Midbrain (tissue), 1 donor: ENCODE measurements around the gene NAPSA.
"Not testable (repeated sequence)": the region's sequence is repeated elsewhere in the genome, so short reads cannot be mapped to it uniquely, and the experiment has no call there.

Experiments
- DNase-seq: peaks from one replicate; lab custom pipeline; 2025; lab: John Stamatoyannopoulos, UW

NAPSA gene

DNA sequence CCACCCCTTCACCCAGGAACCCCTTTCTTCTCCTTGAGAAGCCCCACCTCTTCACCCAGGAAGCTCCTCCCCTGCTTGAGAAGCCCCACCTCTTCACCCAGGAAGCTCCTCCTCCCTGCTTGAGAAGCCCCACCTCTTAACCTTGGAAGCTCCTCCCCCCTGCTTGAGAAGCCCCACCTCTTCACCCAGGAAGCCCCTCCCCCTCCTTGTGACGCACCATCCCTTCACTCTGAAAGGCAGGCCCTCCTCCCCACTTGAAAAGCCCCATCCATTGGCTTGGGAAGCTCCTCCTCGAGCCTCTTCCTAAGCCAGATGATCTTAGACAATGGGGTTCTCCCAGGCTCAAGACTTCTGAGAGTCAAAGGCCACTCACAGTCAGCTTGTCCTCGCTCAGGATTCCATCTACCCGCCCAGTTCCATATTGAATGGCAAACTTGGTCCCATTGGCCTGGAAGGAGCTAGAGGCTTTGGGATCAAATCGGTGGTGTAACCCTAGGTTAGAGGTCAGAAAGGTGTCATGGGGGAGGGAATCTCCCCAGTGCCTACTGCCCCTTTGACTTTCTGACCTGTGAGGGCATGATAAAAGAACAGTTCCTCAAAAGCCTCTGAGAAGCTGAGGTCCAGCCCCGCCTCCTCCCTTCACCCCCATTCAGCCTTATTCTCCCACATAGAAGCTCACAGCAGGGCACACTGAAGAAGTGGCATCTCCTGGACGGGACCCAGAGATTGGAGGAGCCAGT lies 4.0 kb downstream of the NAPSA start:
- no peak for DNase-seq

DNA sequence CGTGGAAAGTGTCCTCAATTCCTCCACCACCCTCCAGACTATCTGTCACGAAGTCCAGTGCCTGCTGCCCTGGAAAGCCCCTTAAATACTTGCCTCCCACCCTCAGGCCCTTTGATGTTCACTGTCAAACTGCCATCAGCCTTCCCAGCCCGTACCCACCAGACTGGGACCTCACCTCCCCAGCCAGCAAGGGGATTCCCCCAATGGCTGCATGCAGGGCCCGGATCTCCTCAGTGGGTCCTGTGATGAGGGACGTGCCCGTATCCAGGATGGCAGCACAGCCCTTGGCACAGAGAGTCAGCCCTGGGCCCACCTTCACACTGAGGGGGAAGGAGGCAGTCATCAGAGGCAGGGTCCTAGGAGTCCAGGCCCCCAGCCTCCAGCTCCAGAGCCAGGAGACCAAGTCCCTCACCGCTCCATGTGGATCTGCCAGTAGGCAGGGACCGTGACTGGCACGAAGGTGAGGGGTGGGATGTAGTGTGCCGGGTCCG lies 6.1 kb downstream of the NAPSA start:
- DNase-seq: no peak

DNA sequence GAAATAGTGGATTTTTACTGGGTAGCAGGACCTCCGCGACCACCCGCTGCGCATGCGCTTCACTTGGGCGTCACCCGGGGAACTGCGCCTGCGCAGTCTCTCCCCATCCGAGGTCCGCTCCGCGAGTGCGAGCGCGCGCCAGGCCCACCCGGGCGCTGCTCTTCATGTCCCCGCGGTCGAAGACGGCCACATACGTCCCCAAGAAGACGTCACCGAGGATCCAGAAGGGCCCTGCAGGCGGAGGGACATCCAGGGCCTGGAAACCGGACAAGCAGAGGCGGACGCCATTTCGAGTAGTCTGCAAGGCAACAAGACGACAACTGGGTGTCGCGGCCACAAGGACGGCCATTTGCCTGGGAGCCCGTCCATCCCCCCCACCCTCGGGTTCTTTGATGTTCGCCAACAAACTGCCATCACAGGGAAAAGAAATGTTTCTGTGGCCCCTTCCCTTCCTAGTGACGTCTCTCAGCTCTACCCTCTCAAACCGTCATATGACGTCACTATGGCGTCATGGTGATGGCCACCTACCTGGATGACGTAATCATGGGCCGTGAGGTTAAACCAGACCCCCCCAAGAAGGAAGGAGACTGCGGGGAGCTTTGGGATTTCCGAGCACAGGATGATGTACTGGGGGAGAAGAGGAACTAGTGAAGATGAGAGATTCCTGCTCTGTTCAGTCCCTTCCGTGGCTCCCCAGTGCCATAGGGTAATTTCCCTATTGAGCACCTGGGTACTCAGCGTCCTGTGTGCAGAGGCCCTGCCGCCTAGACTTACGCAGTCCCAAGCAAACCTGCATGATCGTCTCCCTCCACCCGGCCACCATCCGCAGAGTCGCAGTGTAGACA lies 6.7 kb downstream of the NAPSA start:
- DNase-seq: peak; percentile 69

DNA sequence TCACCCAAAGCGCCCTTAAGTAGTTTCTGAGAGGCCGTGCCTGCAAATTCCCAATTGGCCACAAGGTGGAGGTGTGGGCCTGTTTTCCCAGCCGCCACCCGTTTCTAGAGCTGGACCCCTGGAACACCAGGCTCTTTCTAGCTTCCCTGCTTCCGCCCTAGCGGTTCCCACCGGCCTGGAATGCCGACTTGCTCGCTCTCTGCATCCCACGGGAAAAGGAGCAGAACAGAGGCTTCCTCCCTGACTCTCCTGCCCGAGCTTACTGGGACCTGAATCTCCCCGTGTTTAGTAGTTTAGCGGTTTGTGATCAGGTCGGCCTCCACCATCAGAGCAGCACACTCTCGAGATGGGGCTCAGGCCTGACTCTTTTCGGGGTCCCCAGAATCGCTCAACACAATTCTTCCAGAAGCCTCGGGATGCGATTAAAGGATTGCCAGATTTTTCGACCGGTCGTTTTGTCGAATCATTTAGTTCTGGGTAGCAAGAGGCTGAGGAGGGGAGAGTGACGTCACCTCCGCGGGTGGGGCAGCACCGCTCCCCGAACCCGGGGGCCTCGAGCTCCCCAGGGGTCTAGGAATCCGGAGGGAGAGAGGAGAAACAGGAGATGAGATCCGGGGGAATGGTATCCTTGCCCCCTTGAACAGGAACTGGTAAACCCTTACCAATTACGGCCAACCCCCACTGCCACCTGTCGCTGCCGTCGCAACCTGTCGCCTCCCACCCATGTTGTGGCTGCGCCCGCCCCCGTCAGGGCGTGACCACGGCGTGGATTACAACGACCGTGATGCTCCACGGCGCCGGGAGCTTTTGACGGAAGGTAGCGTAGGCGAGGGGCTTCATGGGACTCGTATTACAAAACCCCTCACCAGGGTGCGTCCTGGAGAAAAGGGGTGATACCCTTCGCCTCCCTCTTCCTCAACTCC lies 8.0 kb downstream of the NAPSA start:
- peak; percentile 84 for DNase-seq

DNA sequence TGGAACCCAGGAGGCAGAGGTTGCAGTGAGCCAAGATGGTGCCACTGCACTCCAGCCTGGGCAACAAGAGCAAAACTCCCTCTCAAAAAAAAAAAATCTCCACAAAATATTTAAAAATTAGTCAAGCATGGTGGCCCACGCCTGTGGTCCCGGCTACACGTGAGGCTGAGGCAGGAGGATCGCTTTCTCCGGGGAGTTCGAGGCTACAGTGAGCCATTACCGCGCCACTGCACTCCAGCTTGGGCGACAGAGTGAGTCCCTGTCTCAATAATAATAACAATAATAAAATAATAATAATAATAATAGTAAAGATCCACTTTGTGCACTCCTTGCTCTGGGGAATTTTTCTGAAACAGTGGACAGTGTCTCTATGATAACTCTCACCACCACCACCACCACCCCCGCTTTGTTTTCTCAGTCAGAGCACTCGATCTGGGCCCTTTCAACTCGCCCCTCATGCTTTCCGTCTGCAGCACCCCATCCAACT lies 8.7 kb downstream of the NAPSA start:
- no peak for DNase-seq

DNA sequence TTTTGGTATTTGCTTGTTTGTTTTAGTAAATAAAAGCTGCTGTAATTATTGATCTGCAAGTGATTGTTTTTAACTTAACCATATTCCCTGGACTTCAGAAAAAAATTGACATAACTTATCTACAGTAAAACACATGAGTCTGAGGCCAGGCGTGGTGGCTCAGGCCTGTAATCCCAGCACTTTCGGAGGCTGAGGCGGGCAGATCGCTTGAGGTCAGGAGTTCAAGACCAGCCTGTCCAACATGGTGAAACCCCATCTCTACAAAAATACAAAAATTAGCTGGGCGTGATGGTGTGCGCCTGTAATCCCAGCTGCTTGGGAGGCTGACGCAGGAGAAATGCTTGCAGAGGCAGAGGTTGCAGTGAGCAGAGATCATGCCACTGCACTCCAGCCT lies 12.0 kb downstream of the NAPSA start:
- DNase-seq: not testable (repeated sequence)

DNA sequence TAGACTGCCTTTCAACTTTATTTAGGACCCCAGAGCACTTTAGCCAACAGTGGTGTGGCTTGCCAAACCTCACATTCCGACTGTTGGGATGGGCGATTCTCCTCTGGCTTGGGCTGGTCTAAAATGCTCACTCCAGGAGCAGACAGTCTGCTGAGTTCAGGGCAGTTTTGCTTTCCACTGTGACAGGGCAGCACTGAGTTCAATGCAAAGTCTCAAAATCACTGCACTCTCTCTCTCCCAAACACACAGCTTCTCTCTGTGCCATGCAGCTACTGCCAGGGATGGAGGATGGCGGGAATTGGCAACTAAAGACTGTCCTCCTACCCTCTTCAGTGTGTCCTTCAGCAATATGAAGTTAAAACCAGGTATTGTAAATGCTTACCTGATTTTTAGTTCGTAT lies 13.2 kb downstream of the NAPSA start:
- DNase-seq: no peak

DNA sequence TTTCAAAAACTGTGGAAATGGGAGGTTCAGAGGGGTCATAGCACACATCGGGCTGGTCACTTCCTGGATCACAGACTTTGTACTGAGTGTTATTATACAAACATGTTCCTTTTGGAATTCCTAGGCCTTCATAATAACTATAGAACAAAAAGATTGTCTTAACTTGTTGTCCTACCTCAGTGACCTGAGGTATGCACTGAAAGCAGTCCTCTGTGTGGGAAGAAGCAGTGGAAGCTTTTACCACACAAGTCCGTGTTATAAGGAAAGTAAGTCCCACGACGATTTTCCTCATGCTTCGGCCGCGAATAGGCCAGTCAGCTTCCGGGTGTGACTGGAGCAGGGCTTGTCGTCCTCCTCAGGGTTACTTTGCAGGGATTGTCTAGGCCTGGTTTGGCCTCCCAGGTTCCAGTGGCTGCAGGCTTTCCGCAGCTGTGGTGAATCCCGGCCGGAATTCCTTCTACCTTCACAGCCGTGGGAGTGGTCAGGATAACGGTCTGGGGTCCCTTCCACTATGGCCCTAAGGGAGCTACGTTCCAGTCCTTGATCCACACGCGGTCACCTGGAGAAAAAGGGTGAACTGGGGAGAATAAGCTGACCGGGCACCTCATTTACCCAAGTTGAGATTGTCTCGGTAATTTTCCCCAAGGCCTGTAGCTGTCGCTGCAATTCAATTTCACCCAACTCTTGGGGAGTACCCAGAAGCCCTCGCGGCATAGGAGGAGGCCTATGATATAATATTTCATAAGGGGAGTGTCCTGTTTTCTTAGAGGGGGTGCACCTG lies 16.0 kb downstream of the NAPSA start:
- DNase-seq: no peak

DNA sequence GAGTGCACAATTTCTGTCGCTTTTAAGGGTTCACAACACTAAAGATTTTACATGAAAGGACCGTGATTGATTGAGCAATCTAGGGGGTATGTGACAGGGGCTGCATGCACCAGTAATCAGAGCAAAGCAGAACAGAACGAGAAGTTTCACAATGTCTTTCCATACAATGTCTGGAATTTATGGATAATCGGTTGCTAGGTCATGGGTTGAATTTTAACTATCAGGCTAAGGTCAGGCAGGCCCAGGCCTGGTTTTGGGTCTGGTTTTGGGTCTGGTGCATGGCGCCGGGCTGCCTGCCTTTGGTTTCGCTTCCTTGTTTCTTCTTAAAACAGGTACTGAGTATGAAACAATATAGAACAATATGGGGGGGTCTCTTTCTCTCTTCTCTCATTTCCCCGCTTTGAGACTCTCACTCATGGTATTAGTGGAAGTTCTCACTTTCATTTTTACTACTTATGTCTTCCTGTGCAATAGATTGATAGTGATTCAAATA lies 18.3 kb downstream of the NAPSA start:
- not testable (repeated sequence) for DNase-seq

DNA sequence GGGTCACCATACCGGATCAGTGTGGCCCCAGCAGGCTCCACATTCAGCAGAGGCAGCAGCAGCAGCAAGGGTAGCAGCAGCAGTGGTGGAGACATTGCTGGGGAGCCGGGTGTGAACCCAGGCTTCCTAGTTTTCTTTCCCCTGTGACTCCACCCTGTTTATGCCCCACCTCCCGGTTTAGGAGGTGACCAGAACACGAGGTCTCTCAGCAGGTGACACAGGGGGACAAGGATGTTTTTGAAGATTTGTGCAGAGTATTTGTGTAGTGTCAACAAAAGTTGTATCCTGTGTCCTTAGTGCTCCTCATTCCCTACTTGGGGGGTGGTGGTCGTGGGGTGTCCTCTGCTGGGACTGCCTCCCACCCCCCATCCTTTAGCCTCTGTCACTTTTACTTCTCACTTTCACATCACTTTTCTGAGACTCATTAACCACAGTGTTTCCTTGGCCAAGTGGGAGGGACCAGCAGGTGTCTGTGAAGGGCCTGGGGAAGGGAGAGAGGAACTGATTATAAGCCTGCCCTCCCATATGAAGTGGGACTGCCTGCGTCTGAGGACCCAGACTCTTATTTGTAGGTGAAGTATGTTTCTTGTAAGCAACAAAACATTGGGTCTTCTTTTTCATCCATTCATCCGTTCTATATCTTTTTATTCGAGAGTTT lies 20.6 kb downstream of the NAPSA start:
- peak; percentile 29 for DNase-seq

DNA sequence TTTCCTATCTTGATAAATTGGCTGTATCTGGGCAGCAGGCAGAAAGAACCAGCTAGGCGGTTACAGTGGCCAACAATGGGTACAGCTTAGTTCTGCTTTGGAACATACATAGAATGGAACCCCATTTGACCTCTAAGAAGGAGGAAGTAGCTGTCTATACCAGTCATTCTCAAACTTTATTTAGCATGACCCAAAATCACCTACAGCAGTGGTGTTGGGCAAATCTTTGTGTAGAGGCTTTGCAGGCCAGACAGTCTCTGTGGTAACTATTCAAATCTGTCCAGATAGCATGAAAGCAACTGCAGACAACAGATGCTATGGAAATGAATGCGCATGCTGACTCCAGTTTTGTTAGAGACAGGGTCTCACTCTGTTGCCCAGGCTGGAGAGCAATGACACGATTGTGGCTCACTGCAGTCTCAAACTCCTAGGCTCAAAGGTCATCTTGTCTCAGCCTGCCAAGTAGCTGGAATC lies 24.3 kb downstream of the NAPSA start:
- DNase-seq: no peak

DNA sequence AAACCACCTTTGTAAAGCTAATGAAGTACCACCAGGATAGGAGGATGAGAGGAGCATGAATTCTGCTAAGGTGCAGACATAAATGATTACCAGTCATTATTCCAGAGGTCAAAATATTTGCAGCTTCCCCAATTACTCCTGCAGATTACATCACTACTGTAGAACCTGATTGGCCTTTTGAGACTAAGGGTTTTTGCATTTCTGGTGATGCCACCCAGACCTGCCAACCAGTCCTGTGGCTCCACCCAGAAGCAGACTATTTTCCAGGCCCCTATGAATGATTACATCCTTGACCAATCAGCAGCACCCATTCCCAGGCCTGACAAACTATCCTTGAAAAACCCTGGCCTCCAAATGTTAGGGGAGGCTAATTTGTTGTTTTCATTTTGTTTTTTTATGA lies 25.1 kb downstream of the NAPSA start:
- no peak for DNase-seq

DNA sequence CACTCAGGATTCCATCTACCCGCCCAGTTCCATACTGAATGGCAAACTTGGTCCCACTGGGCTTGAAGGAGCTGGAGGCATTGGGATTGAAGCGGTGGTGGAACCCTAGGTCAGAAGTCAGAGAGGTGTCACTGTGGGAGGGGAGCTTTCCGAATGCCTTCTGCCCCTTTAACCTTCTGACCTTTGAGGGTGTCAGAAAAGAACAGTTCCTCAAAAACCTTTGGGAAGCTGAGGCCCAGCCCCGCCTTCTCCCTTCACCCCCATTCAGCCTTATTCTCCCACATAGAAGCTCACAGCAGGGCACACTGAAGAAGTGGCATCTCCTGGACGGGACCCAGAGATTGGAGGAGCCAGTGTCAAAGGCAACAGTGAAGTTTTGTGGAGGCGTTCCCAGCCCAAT lies 28.4 kb downstream of the NAPSA start:
- not testable (repeated sequence) for DNase-seq

DNA sequence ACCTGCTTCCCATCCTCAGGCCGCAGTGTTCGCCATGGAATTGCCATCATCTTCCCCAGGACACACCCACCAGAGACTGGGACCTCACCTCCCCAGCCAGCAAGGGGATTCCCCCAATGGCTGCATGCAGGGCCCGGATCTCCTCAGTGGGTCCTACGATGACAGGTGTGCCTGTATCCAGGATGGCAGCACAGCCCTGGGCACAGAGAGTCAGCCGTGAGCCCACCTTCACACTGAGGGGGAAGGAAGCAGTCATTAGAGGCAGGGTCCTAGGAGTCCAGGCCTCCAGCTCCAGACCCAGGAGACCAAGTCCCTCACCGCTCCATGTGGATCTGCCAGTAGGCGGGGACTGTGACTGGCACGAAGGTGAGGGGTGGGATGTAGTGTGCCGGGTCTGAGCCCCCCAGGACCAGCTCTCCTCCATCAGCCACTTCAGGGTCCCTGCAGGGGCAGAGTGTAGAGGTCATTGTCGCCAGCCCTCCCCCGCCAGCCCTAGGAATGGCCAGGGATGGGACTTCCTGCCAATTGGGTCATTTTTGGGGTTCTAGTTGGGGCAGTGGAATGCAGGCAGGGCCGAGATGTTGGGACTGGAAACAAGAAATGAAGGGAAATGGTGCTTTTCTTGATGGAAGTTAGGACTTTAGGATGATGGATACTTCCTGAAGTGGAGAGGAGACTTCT lies 30.6 kb downstream of the NAPSA start:
- DNase-seq: no peak

DNA sequence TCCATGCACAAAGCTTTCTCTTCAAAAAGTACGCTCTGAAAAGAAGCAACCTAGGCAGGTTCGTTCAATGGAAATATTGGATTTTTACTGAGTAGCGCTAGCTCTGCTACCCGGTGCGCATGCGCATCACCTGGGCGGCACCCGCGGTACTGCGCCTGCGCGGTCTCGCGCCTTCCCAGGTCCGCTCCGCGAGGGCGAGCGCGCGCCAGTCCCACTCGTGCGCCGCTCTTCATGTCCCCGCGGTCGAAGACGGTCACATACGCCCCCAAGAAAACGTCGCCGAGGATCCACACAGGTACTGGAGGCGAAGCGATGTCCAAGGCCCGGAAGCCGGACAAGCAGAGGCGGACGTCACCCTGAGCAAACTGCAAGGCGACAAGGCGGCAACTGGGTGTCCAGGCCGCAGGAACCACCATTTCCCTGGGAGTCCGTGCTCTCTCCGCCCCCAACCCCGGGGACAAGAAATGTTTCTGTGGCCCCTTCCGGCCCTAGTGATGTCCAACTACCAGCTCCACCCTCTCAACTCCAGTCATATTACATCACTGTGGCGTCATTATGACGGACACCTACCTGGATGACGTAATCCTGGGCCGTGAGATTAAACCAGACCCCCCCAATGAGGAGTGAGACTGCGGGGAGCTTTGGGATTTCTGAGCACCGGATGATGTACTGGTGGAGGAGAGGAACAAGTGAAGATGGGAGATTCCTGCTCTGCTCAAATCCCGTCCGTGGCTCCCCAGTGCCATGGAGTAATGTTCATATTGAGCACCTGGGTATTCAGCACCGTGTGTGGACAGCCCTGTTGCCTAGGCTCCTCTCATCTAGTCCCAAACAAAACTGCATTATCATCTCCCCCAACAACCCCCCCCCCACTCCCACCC lies 31.5 kb downstream of the NAPSA start:
- peak; percentile 93 for DNase-seq

DNA sequence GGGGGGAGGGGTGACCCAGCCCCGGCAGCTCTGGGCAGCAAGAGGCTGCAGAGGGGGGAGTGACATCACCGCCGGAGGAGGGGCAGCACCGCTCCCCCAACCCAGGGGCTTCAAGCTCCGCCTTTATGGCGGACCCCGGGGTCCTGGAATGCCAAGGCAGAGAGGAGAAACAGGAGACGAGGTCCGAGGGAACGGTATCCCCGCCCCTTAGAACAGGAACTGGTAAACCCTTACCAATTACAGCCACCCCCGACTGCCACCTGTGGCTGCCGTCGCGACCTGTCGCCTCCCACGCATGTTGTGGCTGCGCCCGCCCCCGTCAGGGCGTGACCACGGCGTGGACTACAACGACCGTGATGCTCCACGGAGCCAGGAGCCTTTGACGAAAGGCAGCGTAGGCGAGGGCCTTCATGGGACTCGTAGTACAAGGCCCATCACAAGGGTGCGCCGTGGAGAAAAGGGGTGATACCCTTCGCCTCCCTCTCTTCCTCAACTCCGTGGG lies 32.2 kb downstream of the NAPSA start:
- peak; percentile 94 for DNase-seq

DNA sequence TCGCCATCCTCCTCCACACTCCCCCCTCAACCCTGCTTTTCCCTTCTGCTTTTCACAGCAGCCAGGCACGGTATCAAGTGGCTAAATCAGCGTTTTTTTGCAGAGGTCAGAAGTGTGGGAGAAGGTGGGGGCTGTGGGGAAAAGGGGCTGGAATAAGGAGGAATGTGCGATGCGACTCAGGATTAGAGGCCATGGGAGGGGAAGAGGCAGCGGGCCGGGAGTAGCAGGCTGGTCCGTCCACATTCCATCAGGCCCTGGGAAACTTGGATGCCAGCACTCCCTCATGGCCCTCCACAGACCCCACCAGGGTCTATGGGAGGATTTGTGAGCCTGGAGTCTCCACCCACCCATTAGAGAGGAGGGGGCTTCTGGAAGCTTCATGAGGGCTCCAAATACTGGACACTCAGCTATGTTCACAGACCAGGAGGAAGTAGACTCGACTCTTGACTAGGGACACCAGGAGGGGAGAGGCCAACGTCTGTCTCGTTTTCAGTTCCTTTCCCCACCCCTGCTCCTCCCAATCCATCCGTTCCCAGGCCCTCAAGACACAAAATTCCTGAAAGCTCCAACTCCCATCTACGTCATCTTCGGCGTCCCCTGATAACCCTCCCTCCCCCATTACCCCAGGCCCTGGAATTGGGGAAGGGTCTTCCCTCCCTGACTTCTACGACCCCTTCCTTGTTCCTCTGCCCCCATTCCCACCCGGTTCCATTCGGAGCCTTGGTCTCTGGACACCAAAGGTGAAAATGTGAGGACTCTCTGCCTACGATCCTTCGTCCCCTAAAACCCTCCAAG lies 33.0 kb downstream of the NAPSA start:
- no peak for DNase-seq

DNA sequence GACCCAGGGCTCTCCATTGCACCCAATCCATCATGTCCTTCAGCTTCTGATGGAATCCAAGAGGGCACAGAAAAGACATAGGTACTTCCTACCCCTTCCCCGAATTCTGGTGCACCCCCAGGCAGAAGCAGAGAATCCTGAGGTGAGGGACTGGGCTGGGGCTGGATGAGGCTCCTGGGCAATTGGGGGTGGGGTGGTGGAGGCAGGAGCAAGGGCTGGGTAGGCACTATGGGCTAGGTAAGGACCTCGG lies 33.5 kb downstream of the NAPSA start:
- DNase-seq: no peak
